Skeletal muscle satellite cell (primary cell): ENCODE measurements around the gene UNC45B.
"Not testable (repeated sequence)": the region's sequence is repeated elsewhere in the genome, so short reads cannot be mapped to it uniquely, and the experiment has no call there.

ENCODE experiments used
- H3K27me3 ChIP-seq: 2 replicates; pipeline ENCODE4 v1.7.0; 2013; ENCODE audit warnings: low read length; ENCODE audit not compliant: control insufficient read depth, insufficient read depth
- H3K36me3 ChIP-seq: 2 replicates; pipeline ENCODE4 v1.7.0; 2013; ENCODE audit warnings: mild to moderate bottlenecking, control low read depth, low read length; ENCODE audit not compliant: insufficient read depth
- H3K4me1 ChIP-seq: 2 replicates; pipeline ENCODE4 v1.7.0; 2013; ENCODE audit warnings: low read length; ENCODE audit not compliant: control insufficient read depth, insufficient read depth
- H3K4me2 ChIP-seq: 2 replicates; pipeline ENCODE4 v1.7.0; 2013; ENCODE audit warnings: mild to moderate bottlenecking, low read length
- H3K4me3 ChIP-seq: 2 replicates; pipeline ENCODE4 v1.7.0; 2013; ENCODE audit warnings: low read length
- H3K9ac ChIP-seq: 2 replicates; pipeline ENCODE4 v1.7.0; 2013; ENCODE audit warnings: mild to moderate bottlenecking, low read depth, low read length, moderate library complexity
- H3K9me3 ChIP-seq: replicated peaks from 2 replicates; pipeline ENCODE4 v1.7.0; 2013; ENCODE audit warnings: mild to moderate bottlenecking, control low read depth, low read length

Gene UNC45B

GRCh38 chr17:35144840-35145239 lies 2.8 kb upstream of the UNC45B start:
- peaks cover 2% of the 10 kb centered on the region for H3K36me3 ChIP-seq

GRCh38 chr17:35146214-35146833 lies 1.3 kb upstream of the UNC45B start:
- Histone ChIP-seq H3K4me3 (no peak overlapping the region), H3K9me3 (no peaks in the 10 kb centered on the region), H3K36me3 (no peaks in the 10 kb centered on the region), H3K27me3 (peaks cover 19% of the 10 kb centered on the region), H3K4me2 (no peak overlapping the region), H3K4me1 (no peaks in the 10 kb centered on the region), H3K9ac (no peak overlapping the region)

More at GRCh38 chr17:35144840-35145239, 2.8 kb upstream of the UNC45B start:
- H3K27me3 ChIP-seq = peaks cover 17% of the 10 kb centered on the region
- no peak overlapping the region for H3K9ac ChIP-seq
- H3K9me3 ChIP-seq = no peaks in the 10 kb centered on the region
- no peak overlapping the region for H3K4me3 ChIP-seq
- H3K4me1 ChIP-seq = peaks cover 4% of the 10 kb centered on the region
- H3K4me2 ChIP-seq = no peak overlapping the region

GRCh38 chr17:35148144-35148543 lies 527 bp downstream of the UNC45B start:
- no peaks in the 10 kb centered on the region for H3K36me3 ChIP-seq
- no peak overlapping the region for H3K4me3 ChIP-seq
- peaks cover 26% of the 10 kb centered on the region for H3K27me3 ChIP-seq
- no peaks in the 10 kb centered on the region for H3K4me1 ChIP-seq
- H3K4me2 ChIP-seq = no peak overlapping the region
- no peak overlapping the region for H3K9ac ChIP-seq
- no peaks in the 10 kb centered on the region for H3K9me3 ChIP-seq

GRCh38 chr17:35149941-35150340 lies 2.3 kb downstream of the UNC45B start:
- H3K4me2 ChIP-seq = no peak overlapping the region
- no peak overlapping the region for H3K4me3 ChIP-seq
- no peaks in the 10 kb centered on the region for H3K4me1 ChIP-seq
- H3K9ac ChIP-seq = no peak overlapping the region
- H3K9me3 ChIP-seq = no peaks in the 10 kb centered on the region
- H3K27me3 ChIP-seq = peaks cover 39% of the 10 kb centered on the region
- no peaks in the 10 kb centered on the region for H3K36me3 ChIP-seq

- H3K9me3 ChIP-seq, H3K4me3 ChIP-seq, H3K4me2 ChIP-seq, H3K4me1 ChIP-seq, H3K9ac ChIP-seq, H3K36me3 ChIP-seq: not testable (repeated sequence)
- peaks cover 44% of the 10 kb centered on the region for H3K27me3 ChIP-seq
These were observed 3.5 kb downstream of the UNC45B start for GRCh38 chr17:35151080-35151479.

- Histone ChIP-seq H3K9me3 (no peaks in the 10 kb centered on the region), H3K4me1 (no peaks in the 10 kb centered on the region), H3K4me2 (no peak overlapping the region), H3K4me3 (no peak overlapping the region), H3K9ac (no peak overlapping the region), H3K27me3 (peaks cover 37% of the 10 kb centered on the region), H3K36me3 (no peaks in the 10 kb centered on the region)
These were observed 5.0 kb downstream of the UNC45B start for GRCh38 chr17:35152421-35153140.

- Histone ChIP-seq H3K9ac (no peak overlapping the region), H3K27me3 (peaks cover 40% of the 10 kb centered on the region), H3K36me3 (no peaks in the 10 kb centered on the region), H3K9me3 (no peaks in the 10 kb centered on the region), H3K4me2 (no peak overlapping the region), H3K4me3 (no peak overlapping the region), H3K4me1 (no peaks in the 10 kb centered on the region)
These were observed 6.9 kb downstream of the UNC45B start for GRCh38 chr17:35154196-35155165.

- H3K4me3 ChIP-seq = no peak overlapping the region
- no peak overlapping the region for H3K9ac ChIP-seq
- no peaks in the 10 kb centered on the region for H3K9me3 ChIP-seq
- H3K36me3 ChIP-seq = no peaks in the 10 kb centered on the region
- no peak overlapping the region for H3K4me2 ChIP-seq
- peaks cover 38% of the 10 kb centered on the region for H3K27me3 ChIP-seq
- H3K4me1 ChIP-seq = no peaks in the 10 kb centered on the region
These were observed 7.6 kb downstream of the UNC45B start for GRCh38 chr17:35155246-35155645.

GRCh38 chr17:35159940-35160339 lies 12.3 kb downstream of the UNC45B start:
- Histone ChIP-seq H3K9ac (no peak overlapping the region), H3K4me1 (no peaks in the 10 kb centered on the region), H3K27me3 (peaks cover 45% of the 10 kb centered on the region), H3K4me2 (no peak overlapping the region), H3K36me3 (no peaks in the 10 kb centered on the region), H3K4me3 (no peak overlapping the region), H3K9me3 (no peaks in the 10 kb centered on the region)

- H3K4me2 ChIP-seq = no peak overlapping the region
- no peaks in the 10 kb centered on the region for H3K36me3 ChIP-seq
- H3K9me3 ChIP-seq = no peaks in the 10 kb centered on the region
- H3K4me3 ChIP-seq = no peak overlapping the region
- no peaks in the 10 kb centered on the region for H3K4me1 ChIP-seq
- H3K9ac ChIP-seq = no peak overlapping the region
- H3K27me3 ChIP-seq = peaks cover 40% of the 10 kb centered on the region
These were observed 13.0 kb downstream of the UNC45B start for GRCh38 chr17:35160354-35161201.
